Right forelimb (tissue), 1 donor: Measurements from ENCODE around the gene TMEM52.
A peak's percentile ranks its signal among the peaks of the same experiment; 100 is the strongest.

ENCODE experiments used
- DNase-seq: peaks from one replicate; pipeline ENCODE4 v3.0.0-alpha.2; 2018

The TMEM52 gene

DNA sequence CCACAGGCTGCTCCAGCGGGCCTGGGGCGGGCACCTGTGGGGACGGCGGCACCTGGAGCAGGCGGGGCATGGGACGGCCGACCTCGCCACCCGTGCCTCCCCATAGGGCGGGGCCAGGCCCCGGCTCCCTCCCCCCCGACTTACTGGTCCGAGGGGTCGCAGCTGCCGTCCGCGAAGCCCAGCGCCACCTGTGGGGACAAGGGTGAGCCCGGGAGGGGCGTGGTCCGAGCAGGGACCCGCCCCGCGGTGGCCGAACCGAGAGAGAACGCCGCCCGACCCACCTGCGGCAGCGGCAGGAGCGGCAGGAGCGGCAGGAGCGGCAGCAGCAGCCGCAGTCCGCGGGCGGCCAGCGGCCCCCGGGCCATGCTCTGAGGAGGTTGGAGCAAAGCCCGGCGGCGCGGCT, at the start of gene TMEM52:
TMEM52 (minus strand) TSS at position 379 of the 403 bp plus-strand sequence; CDS start at position 365, 14 bp downstream.
- no peak for DNase-seq

DNA sequence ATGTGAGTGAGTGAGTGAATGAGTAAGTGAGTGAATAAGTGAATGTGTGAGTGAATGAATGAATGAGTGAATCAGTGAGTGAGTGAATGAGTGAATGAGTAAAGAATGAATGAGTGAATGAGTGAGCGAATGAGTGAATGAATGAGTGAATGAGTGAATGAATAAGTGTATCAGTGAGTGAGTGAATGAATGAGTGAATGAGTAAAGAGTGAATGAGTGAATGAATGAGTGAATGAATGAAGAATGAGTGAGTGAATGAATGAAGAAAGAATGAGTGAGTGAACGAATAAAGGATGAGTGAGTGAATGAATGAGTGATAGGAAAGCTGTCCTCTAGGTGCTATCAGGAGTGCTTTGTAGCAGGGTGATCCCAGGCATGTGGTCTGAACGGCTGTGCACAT, 48.8 kb upstream of the TMEM52 start:
- DNase-seq: no peak

DNA sequence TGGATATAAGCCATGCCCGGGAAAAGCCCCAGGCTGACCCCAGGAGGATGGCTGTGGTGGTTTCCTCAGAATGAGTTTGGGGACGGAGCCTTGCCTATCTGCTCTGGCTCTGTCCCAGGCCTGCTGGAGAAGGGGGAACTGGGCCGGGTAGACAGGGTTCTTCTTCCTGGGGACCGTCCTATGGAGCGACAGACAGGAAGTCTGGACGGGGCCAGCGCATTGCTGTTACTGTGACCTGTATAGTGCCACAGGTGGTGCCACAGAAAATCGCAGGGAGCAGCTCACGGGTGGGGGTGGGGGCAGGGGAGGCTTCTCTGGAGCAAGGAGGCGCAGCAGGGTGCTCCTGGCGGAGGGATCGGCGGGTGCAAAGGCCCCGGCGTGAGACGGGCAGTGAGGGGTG, 48.1 kb upstream of the TMEM52 start:
- no peak for DNase-seq

DNA sequence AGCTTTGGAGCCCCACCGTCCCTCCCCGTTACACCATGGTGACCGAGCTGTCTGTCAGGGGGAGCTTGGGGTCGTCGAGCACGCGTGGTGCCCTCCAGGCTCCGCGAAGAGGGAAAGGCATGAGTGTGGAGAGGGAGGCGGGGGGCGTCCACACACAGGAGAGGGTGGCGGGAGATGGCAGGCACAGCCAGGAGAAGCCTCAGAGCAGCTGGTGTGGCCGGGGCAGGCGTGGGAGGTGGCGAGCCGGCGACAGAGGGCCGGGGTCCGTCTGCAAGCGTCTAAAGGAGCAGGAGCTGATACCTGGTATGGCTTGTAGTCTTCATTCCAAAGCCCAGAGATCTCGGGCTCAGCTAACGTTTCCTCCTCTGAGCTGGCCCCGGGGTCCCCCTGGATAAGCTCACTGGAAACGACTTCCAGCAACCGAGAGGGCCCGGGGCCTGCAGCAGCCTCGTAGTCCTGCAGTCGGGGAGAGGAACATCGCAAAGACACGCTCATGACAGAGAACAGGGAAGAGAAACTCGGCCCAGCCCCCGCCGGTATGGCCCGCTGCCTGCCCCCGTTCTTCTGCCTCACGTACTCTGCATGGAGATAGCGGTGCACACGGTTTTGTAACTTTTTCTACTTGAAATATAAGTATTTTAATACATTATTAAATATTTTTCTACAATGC, 47.1 kb upstream of the TMEM52 start:
- no peak for DNase-seq

DNA sequence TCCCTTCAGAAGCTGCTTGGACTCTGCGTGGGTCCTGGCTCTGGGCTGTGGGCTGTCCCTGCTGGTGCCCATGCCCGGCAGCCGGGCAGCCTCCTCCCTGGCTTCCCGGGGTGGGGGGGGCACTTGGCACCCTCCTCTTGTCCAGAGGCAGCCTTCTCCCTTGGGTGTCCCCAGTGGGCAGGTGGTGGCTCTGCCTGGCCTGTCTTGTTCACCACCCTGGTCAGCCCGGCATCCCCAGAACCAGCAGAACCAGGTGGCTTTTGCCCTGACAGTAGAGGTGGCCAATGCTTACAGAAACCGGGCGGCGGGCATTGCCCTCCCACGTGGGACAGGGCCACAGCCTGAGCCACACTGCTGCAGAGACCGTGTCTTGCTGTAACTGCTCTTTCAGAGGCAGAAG, 46.5 kb upstream of the TMEM52 start:
- DNase-seq: no peak

DNA sequence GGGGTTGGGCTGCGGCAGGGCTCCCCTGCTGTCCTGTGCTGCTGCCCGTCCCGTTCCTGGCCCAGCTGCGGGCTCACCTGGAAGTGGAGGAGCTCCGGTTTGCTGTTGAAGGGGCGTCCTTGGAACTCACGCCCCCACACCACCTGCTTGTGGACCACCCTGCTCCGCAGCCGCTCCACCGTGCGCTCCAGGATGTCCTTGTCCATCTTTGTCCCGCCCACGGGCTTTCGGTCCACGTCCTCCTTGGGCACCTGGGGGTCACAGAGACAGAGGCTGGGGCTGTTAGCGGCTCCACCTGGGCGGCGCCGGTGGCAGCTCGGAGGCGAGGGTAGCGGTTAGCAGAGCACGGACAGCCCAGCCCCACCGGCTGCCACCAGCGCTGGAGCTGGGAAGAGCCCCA, 45.7 kb upstream of the TMEM52 start:
- no peak for DNase-seq

DNA sequence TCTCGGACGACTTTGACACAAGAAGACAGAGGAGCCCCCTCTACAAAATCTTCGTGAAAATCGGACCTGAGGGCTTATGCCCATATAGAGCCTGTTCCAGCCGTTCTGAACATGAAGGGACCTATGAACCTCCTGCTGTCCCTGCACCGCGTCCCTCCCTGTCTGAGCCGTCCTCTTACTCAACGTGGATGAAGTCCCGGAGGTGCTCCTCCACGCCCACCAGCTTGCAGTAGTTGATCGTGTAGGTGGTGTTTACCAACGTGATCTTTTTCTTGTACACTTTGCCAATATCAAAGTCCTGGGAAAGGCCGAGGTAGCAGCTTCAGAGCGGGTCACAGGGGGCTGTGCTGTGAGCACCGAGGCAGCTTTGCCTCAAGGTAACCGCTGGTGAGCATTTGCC, 44.5 kb upstream of the TMEM52 start:
- no peak for DNase-seq

DNA sequence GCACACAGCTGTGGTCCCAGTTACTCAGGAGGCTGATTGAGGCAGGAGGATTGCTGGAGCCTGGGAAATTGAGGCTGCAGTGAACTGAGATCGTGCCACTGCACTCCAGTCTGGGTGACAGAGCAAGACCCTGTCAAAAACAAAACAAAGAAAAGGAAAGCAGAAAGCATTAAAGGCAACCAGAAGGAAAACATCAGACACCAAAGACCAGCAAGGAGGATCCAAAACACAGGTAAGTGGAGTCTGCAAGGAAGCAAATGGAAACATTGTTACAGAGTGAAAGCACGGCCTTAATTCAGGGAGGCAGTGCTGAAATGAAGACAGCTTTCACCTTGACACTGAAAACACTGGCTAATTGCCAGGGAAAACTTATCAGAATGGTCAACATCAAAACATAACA, 43.7 kb upstream of the TMEM52 start:
- DNase-seq: no peak

DNA sequence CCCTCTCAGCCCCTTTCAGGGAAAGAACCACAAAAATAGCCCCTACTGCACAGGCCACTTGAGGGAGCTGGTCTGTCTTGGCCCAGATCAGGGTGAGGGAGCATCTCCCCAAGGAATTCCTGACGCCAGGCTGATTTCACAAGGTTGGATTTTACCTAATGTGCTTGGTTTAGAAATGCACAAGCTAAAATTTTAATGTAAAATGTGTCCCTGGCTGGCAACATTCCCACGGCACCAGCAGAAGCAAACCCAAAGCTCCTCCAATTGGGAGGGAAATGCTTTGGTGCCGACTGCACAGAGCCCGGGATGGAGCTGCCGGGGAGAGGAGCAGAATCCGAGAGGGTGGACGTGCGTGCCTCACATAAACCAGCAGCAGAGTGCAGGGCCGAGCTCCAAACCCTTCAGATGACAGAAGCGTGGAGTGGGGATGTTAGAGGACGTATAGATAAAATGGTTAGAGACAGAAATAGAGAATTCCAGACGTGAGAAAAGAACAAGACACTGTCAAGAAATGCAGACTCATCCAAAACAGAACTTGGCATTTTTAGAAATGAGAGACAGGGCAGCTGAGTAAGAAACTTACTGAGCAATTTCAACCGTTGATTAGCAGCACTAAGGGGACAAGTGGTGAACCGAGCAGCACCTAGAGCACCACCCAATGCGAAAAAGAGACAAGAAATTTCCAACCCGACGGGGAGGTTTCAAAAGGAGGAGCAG, 41.6 kb upstream of the TMEM52 start:
- DNase-seq: no peak

DNA sequence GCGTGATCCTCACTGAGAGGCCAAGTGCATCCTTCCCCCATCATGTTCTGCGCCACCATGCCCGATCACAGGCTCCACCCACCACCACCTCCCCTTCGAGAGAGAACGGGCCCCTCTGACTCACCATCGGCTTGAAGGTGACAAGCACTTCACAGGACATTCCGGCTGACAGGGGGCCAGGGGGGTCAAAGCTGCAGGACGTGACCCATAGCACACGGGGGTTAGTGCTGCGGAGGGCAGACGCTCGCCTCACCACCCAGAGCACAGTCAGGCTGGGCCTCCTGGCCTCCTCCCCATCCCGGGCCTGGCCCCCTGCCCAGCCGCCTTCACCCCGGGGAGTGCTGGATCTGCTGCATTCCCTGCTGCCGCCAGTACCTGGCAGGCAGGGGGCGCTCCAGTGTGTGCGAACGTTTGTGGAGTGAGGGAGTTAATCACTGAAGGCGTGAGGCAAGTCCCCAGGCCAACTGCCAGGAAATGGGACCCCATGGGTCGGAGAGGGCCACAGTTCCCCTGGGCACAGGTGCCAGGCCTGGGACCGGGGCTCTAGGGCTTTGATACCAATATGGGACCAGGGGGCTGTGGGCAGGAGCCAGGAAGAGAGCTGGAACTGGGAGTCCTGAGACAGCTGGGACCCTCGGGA, 40.9 kb upstream of the TMEM52 start:
- DNase-seq: peak; percentile 78

DNA sequence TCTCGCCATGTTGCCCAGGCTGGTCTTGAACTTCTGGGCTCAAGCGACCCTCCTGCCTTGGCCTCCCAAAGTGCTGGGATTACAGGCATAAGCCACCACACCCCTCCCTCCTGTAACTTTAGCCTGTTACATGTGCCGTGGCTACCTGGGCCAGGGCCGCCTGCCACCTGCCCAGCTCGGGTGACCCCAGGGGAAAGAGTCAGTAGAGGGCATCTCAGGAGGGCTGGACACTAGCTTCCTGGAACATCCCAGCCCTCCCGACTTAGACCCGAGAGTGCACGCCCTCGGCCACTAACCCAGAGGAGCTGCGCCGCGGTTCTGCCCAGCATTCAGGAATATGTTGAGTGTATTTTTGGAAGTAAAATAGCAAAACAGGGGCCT, 40.4 kb upstream of the TMEM52 start:
- DNase-seq: no peak

DNA sequence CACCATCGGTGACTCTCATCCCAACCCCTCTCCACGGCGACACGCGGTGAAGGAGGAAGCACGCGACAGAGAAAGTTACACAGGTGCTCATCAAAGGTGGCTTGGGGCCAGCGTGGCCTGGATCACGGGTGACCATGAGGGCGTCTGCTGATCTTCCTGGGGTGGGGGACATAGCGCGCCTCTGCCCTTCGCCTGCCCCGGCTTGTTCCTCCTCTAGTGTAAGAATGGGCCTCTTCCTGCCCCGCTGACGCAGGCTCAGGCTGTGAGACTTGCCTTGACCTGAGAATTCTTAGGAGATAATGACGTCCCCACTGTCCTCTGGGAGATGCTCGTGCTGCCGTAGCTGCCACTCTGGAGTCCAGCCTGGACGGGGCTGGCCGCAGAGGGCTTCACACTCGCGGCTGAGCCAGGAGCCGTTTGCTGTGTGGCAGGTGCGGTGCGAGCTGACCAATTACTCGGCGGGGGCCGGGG, 39.0 kb upstream of the TMEM52 start:
- no peak for DNase-seq

DNA sequence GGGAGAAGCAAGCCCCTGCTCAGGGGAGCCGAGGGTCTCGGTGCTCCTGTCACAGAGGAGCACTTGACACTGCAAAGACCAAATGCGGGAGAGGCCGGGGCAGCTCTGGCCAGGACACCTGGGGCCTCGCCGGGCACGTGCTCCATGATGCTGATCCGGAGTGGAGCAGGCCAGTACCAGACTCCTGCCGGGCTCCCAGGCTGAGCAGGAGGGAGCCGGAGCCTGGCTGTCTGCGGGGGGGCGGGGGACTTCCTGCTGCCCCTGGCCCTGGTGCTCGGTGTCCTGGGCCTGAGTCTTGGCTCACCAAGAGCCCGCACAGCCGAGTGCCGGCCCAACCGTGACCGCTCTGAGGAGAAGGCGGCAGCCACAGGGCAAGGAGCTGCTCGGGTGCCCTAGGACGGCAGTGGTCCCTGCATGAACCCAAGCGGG, 38.5 kb upstream of the TMEM52 start:
- DNase-seq: no peak

DNA sequence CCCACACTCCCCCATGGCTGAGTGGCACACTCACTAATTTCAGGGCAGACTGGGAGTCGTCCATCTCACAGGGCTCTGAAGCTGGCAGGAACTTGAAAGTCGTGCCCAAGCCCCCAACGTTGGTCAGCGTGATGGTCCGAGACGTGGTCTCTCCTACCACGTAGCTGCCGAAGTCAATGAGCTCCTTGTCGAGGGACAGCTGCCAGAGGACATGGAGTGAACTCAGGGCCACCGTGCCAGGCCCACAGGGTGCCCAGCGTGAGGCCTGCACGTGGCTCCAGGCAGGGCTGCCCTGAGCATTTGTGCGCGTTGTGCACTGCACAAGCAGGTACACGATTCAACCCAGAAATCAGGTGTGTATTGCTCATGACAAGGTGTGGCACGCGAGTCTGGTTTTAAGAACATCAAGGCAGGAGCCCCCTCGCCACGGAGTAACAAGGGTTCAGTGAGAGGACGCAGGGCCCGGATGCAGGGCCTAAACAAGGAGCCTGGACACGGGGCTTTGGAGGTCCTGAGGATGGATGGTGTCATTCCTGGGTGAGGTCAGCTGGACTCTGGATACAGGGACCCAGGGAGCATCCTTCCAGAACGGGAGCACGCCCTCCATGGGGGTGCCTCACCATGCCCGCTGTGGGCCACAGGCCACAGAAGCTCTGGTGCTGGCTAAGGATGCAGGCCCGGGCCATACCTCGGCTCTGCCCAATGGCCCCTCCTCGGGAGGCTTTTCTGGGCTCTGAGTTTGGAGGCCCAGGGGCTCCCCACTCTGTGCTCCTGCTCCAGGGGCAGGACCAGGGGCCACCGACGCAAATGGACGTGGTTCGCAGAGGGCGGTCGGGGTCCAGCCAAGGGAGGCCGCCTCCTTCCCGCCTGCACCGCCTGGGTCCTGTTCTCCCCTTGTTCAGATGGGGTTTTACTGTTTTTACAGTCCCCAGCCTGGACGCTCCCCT, 37.8 kb upstream of the TMEM52 start:
- DNase-seq: no peak

DNA sequence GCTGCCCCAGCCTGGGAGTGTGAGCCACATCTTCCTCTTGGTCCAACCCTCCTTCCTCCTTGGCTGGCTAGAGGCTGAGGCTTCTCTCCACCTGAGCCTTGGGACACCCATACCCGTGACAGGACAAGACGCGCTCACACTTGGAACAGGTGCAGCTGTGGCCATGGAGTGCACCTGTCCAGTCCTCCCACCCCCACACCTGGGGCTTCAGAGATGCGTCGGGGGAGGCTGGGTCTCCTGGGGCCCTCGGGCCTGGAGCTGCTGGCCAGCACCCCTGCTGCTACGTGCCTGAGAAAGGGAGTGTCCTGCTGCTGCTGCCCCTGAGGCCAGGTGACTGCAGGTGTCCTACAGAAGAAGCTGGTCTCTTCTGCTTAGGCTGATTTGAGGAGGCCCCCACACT, 37.0 kb upstream of the TMEM52 start:
- DNase-seq: no peak

DNA sequence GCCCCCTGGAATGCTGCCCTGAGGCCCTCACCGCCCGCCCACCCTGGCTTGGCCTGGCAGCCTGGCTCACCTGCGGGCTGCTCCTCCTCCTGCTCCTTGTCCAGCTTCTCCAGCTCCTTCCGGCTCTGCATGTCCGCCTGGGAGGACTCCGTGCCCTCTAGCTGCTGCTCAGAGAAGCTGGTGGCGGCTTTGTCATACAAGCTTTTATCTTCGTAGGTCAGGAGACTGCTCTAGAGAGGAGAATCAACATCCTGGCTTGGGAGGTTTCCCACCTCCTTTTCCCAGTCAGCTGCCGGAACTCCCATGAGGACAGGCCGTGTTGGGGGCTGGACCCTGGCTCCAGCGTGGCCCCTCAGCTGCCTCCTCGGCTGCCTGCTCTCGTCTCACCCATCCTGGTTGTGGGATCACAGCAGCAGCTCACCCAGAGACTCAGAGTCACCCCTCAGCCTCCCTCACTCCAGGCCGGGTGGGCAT, 36.6 kb upstream of the TMEM52 start:
- no peak for DNase-seq

DNA sequence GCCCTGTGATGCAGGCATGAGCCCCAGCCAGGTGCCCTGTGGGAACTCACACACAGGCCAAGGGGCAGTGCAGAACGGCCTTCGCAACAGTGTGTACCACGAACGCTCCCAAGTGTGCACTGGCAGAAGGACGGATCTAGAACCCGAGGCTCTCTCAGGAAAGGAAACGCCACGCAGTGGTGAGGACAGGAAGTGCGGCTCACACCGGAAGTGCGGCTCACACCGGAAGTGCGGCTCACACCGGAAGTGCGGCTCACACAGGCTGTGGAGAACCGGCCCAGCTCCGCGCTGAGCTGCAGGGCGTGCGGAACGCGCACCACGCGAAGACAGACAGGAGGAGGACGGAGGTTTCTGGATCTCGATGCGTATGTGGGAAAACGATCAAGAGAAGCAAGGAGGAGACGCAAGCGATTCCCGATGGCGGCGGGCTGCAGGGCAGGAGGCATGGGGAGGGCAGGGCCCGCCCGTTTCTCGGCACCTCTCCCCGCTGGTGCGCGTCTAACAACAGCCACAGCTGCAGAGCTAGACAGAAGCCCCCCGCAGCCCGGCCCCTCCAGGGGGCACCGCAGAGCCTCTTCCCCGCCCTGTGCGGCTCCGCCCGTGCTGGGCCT, 35.9 kb upstream of the TMEM52 start:
- DNase-seq: no peak

DNA sequence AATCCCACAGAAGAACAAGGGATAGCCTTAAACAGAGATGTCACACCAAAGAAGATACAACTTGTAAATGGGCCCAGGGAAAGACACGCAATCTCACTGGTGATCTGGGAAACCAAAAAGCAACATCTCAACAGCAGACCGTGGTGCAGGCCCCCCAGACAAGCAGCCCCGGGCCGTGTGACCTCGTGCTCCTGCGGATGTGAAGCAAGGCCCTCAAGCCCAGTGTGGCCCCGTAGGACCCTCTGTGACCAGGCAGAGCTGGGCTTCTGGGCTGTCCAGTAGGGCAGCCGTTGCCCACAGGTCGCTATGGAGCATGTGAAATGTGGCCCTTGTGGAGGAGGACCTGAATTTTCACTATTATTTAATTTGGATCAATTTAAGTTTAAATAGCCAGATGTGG, 34.9 kb upstream of the TMEM52 start:
- no peak for DNase-seq

DNA sequence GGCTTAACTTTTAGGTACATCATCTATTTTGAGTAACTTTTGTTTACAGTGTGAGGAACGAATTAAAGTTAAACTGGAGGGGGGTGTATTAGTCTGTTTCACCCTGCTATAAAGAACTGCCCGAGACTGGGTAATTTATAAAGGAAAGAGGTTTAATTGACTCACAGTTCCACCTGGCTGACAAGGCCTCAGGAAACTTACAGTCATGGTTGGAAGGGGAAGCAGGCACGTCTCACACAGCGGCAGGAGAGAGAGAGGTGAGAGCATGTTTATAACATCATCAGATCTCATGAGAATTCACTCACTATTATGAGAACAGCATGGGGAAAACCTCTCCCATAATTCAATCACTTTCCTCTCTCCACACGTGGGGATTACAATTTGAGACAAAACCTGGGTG, 31.9 kb upstream of the TMEM52 start:
- DNase-seq: no peak

DNA sequence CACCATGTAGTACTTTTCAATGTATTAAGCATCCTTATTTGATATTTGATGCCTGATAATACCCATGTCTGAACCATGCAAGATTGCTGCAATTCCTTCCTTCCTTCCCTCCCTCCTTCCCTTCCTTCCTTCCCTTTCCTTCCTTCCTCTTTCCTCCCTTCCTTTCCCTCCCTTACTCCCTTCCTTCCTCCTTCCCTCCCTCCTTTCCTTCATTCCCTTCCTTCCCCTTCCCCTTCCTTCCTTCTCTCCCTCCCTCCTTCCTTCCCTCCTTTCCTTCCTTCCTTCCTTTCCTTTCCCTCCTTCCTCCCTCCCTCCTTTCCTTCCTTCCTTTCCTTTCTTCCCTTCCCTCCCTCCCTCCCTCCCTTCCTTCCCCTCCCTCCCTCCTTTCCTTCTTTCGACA, 29.7 kb upstream of the TMEM52 start:
- DNase-seq: no peak

DNA sequence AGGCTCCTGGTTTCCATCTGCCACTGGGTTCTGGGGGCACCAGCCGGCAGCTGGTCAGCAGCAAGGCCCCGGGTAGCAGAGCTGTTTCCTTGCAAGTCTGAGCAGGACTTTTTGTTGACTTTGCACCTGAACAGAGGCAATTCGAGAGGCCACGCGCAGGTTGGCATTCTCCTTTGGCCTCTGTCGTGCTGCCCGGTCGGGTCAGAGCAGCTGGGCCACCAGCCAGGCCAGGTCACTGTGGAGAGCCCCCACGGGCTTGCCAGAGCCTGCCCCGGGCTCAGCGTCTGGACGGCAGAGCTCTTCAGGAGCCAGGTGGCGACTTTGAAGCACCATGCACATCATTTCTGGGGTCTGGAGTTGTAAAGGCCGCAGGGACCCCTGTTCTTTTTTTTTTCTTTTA, 28.4 kb upstream of the TMEM52 start:
- DNase-seq: no peak

DNA sequence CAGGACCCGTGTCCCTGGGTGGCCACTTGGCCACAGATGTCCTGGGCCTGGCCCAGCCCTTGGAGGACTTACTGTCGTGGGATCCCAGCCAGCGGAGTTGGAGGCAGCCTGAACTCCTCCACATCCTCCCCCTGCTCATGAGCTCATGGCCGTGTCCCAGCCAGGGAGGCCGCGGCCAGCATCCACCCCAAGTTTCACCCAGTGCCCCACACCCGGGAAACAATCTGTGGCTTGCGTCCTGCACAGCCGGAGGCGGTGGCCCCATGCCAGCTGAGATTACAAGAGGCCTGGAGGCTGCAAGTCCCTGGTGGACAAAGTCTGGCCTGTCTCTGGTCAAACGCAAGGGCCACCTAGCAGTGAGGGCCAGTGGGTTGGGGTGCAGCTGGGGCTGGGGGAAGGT, 27.5 kb upstream of the TMEM52 start:
- DNase-seq: peak; percentile 61
